Stimulated activated CD4-positive, alpha-beta T cell treated with anti-CD3 and anti-CD28 coated beads, TNF-alpha, amount 100 ng/mL, for 4 hours (primary cell): ENCODE measurements around the gene BCL11B.

Source experiments
- DNase-seq, 3 experiments: peaks; one replicate each; pipeline ENCODE4 v3.0.0-alpha.2; 2020; ENCODE audit warnings: low read depth in 3 of 3

The BCL11B gene

GRCh38 chr14:99119554-99120525 lies 152.2 kb downstream of the BCL11B start:
- no peak for DNase-seq
